HG03432 (cell line): Measurements from ENCODE around the gene PRDM15.

Source experiments
- ATAC-seq: cut with Tn5 transposase; IDR thresholded peaks from one replicate; pipeline ENCODE4 v1.9.1; 2021; ENCODE audit warnings: mild to moderate bottlenecking, moderate library complexity; ENCODE audit not compliant: unreplicated experiment

Gene PRDM15

DNA sequence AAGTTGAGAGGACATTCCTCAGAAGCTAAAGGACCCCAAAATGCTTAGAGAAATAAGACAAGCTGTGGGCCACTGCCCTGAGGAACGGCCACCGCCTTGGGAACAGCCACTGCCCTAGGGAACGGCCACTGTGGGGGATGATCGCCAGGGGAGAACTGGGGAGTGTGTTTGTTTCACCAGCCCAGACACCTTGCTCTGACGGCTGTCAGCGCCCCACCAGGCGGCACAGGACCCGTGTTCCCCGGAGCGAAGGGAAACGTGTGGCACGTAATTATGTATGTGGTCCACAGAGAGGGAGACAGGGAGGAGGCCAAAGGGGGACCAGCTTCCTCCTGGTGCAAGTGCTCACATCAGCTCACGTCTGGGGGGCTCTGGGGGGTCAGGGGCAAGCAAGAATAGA lies 66.5 kb downstream of the PRDM15 start:
- ATAC-seq = no peak

DNA sequence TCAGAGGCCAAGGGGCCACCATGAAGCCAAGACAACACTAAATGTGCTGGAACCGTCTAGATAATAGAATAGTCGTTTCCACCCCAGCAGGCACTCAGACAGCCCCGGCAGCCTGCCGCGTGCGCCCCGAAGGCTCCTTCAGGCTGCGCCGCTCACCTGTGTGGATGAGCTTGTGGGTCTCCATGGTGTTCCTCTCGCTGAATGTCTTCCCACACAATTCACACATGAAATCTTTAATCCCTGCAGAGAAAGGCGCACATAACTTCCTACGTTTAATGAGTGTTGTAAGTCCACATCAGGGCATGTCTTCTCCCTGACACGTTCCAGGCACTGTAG lies 68.6 kb downstream of the PRDM15 start:
- no peak for ATAC-seq

DNA sequence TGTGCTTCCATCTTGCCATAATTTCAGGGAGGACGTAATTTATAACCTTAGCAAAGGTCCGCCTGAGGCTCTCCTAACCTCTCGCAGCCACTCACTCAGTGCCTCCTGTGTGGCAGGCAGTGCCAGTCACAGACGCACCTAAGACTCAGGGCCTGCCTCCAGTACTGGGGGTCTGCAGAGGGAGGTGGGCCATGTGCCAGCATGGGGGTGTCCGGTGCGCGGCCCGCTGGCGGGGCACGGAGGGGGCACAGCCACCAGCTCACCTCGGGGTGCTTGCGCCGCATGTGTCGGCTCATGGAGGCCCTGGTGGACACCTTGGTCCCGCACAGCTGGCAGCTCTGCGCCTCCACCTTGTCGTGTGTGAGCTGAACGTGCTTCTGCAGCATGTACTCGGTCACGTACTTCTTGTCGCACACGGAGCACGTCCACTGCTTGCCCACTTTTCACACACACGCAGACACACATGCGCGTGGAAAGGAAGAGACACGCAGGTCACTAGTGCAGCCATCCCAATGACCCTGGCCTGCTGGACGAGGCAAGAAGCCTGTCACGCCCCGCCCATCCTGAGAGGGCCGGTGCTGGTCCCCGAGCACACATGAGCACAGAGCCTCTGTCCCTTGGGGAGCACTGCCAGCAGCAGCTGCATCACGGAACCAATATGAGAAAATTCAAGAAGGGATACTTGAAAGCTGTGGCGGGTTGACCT lies 69.1 kb downstream of the PRDM15 start:
- ATAC-seq = no peak

DNA sequence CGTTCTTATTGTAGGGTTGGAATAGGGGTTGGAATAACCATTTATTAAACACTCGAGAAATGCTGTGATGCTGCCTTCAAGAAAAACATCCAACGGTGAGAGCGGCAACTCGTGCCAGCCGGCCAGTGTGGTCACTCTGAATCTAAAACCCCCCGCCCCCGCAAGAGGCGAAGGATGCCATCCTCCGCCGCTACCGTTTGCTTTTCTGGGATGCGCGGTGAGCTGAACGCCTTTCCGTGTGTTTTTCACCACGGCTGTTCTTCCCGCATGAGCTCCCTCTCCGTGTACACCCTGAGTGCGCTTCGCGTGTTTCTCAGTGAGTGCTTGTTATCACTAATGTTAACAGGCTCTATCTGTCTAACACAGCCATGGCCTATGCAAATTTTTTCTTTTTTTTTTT lies 70.3 kb downstream of the PRDM15 start:
- no peak for ATAC-seq

DNA sequence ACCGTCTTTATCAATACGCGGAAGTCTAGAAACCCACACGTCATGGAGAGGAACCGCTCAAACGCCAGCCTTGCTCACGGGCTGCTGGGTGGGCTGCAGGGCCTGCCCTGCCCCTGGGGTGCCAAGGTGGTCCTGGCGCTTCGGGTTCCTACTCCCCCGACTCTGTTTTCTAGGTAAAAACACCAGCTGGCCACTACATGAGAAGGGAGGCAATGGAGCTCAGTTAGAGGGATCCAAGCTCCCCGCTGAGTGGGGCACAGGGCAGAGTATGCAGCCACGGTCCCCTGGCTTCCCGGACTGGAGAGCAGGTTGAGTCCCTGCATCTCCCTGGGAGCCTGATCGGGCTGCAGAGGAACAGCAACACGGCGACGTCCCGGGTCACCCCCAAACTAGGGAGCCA lies 71.0 kb downstream of the PRDM15 start:
- no peak for ATAC-seq

DNA sequence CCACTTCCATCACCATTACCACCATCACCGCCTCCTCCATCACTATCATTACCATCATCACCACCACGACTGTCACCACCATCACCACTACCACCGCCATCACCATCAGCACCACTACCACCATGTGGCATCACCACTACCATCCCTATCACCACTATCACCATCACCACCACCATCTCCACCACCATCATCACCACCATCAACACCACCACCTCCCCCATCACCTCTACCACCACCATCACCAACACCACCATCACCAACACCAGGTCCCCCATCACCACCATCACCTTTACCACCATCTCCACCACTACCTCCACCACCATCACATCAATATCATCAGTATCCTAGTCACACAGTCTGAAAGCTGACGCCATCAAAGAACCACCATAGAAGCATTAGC lies 72.4 kb downstream of the PRDM15 start:
- ATAC-seq = no peak

DNA sequence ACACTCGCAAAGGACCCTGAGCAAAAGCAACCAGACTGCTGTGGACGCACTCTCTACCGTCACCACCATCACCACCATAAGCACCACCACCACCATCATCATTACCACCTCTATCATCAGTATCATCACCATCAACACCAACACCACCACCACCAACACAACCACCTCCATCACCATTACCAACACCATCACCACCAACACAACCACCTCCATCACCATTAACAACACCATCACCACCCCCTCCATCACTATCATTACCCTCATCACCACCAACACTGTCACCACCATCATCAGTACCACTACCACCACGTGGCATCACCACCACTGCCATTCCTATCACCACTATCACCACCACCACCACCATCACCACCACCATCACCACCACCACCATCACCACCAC lies 73.5 kb downstream of the PRDM15 start:
- no peak for ATAC-seq

DNA sequence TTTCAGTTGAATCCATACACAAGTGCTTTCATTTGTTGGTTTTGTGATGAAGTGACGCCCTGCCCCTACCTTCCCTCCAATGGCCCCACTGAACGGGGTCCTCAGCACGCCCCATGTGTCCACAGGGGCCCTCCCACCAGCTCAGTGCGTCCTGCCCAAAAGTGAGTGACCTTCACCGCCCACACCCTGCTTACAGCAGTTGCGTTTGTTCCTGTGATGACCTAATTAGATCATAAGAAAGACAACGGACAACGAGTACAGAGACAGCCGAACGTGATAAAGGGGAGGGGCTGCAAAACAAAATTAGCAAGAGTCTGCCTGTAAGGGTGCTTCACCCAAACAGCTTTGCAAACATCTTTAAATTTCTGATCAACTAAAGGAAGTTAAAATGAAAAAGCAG lies 74.1 kb downstream of the PRDM15 start:
- no peak for ATAC-seq

DNA sequence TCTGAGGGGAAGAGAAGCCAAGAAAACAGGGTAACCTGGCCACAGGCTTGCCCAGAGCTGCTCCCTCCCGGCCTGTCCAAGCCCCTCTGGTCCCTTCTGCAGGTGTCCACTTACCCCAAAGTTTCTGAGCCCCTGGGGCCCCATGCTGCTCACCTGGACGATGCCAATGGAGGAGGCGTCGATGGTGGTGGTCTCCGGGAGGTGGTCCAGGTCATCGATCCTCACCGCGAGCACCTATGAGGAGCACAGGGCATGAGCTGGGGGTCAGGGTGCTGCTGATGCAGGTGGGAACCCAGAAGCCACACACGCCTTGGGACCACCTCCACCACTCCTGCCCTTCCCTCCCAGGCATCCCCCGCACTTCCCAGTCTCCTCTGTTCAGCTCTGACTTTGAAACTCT lies 74.8 kb downstream of the PRDM15 start:
- no peak for ATAC-seq

DNA sequence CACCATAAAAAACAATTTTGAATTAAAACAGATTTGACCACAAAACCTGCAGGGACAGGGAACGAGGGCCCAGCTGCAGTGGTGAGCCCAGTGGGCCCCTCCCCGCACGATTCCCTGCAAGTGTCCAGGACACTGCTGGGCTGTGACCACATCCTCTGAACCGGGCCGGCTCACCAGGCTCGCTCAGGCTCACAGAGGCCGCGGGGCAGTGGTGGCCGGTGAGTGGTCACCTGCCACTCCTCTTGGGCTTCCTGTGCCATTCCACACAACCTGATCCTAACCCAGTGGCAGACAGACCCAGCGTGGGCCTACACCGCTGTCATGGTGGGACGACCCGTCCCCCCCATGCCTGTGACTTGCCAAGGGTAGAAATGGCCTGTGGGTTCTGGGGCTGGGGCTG lies 75.8 kb downstream of the PRDM15 start:
- ATAC-seq = no peak

DNA sequence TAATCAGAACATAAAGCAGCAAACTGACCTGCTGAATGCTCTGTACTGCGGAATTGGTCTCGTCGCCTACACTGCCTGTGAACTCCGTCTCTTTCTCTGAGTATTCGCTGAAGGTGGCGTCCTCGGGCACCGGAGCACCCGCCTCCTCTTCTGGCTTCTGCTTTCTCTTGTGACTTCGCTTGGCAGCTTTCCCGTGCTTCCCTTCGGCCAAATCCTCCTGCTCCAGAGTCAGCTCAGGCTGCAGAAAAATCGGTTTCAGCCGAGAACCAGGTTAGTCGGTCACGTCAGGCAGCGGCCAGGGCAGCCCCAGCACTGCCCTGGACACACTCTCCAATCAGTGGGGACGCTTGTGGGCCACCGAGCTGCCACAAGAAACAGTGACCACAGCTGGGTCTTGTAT lies 76.5 kb downstream of the PRDM15 start:
- ATAC-seq = no peak

DNA sequence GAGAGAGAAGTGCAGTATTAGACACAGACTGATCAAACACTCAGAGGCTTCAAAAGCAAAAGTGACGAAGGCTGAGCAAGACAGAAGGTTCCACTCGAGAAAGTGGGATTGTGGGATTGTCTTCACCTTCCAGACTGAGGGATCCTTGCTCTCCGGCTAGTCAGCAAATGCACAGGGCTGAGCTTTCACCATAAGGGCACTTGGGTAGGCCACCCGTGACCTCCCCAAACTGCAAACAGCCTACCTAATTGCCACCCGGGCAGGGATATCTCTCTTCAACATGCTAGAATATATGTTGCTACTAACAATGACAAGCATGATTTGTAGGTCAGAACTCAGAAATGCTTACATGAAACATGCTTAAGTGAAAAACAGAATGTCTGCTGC lies 77.0 kb downstream of the PRDM15 start:
- no peak for ATAC-seq

DNA sequence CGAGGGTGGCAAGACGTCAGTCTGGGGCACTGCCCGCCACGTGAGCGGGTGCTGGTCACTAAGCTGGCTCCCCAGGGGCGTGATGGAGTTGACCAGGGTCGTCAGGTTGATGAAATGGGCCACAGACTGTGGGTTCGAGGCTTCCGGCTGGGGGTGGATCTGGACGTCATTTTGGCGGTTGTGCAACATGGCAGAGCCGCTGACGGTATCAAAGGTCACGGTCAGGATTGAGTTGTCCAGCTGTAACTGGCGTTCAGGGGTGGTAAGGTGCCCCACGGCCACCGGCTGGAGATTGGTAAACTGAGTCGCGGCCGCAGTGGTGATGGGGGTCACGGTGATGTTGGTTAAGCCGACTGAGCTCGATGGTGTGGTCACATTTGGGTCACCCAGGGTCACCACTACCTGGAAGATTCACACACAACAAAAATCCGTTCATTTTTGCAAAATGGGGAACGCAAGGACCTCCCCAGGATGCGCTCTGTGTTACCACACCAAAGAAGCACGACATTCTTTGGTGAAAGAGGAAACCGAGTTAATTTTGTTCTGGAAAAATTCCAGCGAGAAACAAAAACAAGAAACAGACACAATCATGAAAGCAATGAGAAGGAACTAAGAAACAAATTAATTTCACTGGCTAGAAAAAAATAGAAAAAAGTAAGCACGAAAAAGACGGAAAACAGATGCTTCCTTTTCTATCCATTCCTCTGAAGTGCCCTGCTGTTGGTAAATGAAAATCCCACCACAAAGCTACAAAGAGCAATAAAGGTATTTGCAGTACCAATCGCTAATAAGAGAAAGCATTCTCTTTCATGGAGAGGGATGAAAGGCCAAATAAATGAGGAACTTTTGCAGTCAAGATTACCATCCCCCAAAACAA lies 77.6 kb downstream of the PRDM15 start:
- no peak for ATAC-seq

DNA sequence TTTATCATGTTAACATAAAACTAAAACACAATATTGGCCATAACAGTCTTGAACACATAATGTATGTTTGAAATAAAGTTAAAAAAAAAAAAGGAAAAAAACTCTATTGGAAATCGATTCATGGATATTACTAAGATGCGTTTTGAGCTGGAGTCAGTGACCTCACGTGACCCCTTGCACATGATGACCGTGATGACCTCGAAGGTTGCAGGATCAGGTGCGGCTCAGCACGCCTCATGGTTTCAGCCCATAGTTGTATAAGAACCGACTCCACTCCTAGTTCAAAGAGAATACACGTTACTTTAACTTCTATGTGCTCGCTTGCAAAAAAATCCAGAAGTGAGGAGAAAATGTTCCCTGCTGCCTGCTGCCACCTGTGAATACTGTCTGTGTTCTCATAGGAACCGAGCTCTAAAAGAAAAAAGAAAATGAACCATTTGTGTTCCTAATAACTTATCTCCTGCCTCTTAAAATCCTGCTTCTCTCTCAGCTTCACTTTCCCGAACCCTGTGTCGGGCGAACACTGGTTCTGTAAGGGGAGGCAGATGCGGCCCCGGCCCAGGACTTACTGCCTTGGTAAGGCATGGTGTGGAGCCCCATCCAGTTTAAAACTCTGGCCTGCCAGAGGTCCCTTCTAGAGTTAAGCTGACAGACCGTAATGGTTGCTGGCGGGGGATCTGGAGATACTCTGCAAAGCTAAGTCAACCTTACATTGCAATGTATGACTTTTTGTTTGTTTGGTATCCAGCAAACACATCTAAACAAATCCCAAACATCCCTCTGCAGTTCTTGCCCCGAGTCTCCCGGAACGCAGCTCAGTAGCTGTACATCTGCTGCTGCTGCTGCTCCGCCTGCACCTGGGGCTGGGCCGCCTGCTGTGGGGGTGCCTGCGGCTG lies 78.5 kb downstream of the PRDM15 start:
- ATAC-seq = no peak

DNA sequence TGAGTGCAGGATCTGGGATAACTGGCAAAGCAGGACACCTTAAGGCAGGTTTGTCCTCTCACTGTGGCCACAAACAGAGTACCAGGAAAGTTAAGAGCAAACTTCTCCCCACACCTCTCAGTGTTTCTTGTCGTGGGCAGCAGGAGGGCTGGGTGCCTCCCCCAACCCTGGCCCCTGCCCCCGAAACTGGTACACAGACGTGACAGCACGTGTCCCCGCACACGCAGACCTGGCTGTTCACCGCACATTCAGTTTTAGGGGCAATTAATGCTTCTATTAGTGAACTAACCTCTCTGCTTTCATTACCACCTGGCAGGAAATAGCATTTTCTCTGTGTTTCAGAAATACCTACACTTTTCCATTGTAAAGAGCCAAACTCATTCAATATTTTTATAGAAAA lies 79.4 kb downstream of the PRDM15 start:
- no peak for ATAC-seq

DNA sequence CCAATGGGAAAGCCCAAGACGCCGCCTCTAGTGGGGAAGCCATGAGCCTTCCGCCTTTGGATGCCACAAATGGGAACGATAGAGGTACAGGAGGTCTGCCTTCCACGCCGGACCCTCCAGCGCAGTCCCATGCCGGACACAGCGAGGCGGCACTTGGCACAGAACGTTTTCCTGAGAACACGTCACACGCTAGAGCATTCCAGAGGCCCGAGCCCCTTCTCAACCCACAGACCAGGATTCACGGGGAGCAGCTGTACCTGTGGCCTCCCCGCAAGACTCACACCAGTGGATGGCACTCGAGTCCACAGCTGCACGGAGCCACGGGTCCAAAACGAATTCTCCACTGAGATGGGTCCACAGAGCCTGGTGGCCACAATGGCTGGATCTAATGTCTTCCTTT lies 80.8 kb downstream of the PRDM15 start:
- no peak for ATAC-seq

DNA sequence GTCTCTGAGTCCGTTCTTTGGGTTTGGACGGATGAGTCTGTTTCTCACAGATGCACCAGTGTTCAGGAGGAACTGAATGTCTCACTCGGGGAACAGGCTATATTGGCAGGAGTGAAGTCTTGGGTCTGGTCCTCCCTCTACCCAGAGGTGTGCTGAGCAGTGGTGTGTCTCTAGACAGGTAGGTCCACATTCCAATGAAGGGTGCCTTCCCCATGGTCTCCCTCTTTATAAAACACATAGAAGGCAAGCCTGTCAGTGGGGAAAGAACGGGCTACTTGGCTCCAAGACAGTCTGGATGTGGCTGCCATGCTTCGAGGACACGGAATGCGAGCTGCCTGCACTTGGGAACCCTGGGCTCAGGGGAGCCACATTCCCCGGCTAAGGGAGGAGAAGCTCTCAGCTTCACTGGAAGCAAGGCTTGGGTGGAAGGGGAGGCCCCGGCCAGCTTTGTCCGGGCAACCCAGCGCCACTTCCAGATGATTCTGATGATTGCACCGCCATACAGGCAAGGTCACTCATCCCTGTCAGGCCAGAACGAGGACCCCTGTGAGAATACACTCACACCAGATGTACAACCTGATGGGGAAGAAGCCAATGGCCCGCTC lies 82.6 kb downstream of the PRDM15 start:
- ATAC-seq = no peak

DNA sequence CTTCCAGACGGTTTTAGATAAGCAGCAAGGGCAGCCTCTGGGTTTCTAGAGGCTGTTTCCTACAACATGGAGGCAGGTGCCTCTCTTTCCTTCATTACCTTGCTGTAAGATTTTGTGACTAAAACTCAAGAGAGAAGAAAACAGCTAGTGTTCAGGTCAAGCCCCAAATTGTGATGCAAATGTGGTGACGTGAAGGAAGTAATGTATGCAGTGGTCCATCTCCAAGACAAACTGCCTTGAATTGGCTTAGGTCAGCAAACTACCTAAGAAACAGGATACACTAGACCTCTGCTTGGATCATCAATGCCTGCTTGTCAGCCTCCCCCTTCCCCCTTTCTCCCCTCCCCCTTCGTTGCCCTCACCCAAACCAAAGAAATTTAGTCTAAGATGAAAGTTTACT lies 83.4 kb downstream of the PRDM15 start:
- no peak for ATAC-seq

DNA sequence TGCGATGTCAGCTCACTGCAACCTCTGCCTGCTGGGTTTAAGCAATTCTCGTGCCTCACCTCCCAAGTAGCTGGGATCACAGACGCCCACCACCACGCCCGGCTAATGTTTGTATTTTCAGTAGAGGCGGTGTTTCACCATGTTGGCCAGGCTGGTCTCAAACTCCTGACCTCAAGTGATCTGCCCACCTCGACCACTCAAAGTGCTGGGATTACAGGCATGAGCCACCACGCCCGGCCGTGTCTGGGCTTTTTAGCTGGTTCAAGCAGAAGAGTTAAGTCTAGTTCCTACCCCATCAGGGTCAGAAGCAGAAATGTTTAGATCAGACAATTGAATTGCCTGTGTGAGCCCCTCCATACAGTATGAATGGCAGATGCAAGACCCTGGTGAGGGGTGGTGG lies 84.5 kb downstream of the PRDM15 start:
- no peak for ATAC-seq

DNA sequence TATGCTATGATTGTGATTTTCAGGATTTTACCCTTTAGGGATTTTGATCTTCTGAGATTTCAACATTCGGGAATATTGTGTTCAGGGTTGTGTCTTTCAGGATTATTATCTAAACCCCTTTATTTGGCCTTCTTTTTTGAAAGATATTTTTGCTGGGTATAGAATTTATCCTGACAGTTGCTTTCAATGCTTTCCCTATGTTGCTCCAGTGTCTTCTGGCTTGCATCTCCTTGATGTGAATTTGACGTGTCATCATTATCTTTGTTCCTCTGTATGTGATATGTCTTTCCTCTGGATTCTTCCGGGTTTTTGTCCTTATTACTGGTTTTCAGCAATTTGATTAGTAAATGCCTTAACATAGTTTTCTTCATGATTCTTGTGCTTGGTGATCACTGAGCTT lies 86.4 kb downstream of the PRDM15 start:
- ATAC-seq = no peak

DNA sequence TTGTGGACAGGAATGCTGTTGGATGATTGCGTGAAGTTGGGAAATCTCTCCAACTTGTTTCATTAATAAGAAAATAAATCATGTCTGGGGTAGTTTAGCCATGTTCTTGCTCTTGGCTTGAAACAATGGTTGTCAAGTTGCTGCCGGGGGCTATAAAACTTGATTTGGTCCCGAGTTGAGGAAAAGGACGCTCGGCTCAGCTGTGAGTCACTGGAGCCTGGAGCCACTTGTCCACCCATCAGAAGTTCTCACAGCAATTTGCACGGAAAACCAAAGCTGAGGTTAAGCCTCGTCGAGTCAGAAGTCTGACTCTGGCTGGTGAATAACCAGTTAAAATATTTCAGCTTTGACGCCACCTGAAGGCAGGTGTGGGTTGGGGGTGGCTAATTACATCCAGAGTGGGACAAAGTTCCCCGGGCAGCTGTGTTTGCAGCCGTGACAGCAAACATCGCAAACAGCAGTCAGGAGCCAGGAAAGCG lies 92.6 kb downstream of the PRDM15 start:
- ATAC-seq = no peak
